ENCODE data around the gene EMILIN2. TPM values are rescaled to one million over a fixed set of nuclear protein-coding genes. Genes with fewer than 3 reads are reported as not detected.
"Not testable (repeated sequence)": the region's sequence is repeated elsewhere in the genome, so short reads cannot be mapped to it uniquely, and the experiment has no call there.

Gene EMILIN2
- total and polyA plus RNA-seq, 4 donors = 13.5 to 63.2 (median 36.0) TPM

- not testable (repeated sequence) for H3K4me3 ChIP-seq; H3K27me3 ChIP-seq (ENCODE audit: control insufficient read depth in 3 of 3, insufficient read depth in 3 of 3, low read length in 2 of 3); DNase-seq
Measured at GRCh38 chr18:2837290-2837689, 9.5 kb upstream of the EMILIN2 start.

GRCh38 chr18:2839202-2839601 lies 7.6 kb upstream of the EMILIN2 start:
- whole genome bisulfite sequencing, 2 donors = 73 to 80% methylated on average over 8 of the region's 8 CpGs
- Histone ChIP-seq H3K9me3 (ENCODE audit: control insufficient read depth in 4 of 4, insufficient read depth in 3 of 4, low read length in 3 of 4) (peaks cover 0 to 3% (median 0%) of the 10 kb centered on the region in 4 donors), H3K27ac (ENCODE audit: low read depth in 1 of 2, low read length in 1 of 2) (no peak overlapping the region), H3K9ac (ENCODE audit: insufficient read depth in 1 of 2, low read length in 2 of 2) (no peak overlapping the region), H3K4me3 (no peak overlapping the region), H3K27me3 (ENCODE audit: control insufficient read depth in 3 of 3, insufficient read depth in 3 of 3, low read length in 2 of 3) (peaks cover 0 to 3% (median 0%) of the 10 kb centered on the region in 3 donors), H3K4me1 (ENCODE audit: control insufficient read depth in 5 of 5, insufficient read depth in 5 of 5, low read length in 5 of 5) (no peaks in the 10 kb centered on the region), H3K36me3 (ENCODE audit: control insufficient read depth in 4 of 4, insufficient read depth in 4 of 4, low read length in 4 of 4) (no peaks in the 10 kb centered on the region)
- TF ChIP-seq CTCF (IDR thresholded peaks at IDR 0.05; ENCODE audit: control extremely low read depth, extremely low read depth) = no peak
- DNase-seq (no peak), ATAC-seq (ENCODE audit: insufficient read depth, low FRiP score) (no peak)

More at GRCh38 chr18:2837290-2837689, 9.5 kb upstream of the EMILIN2 start:
- ATAC-seq (ENCODE audit: insufficient read depth, low FRiP score); H3K36me3 ChIP-seq (ENCODE audit: control insufficient read depth in 4 of 4, insufficient read depth in 4 of 4, low read length in 4 of 4); H3K9ac ChIP-seq (ENCODE audit: insufficient read depth in 1 of 2, low read length in 2 of 2); H3K4me1 ChIP-seq (ENCODE audit: control insufficient read depth in 5 of 5, insufficient read depth in 5 of 5, low read length in 5 of 5); H3K27ac ChIP-seq (ENCODE audit: low read depth in 1 of 2, low read length in 1 of 2); H3K9me3 ChIP-seq (ENCODE audit: control insufficient read depth in 4 of 4, insufficient read depth in 3 of 4, low read length in 3 of 4): not testable (repeated sequence)

- DNase-seq = no peak
- Histone ChIP-seq H3K4me1 (ENCODE audit: control insufficient read depth in 5 of 5, insufficient read depth in 5 of 5, low read length in 5 of 5) (no peaks in the 10 kb centered on the region), H3K36me3 (ENCODE audit: control insufficient read depth in 4 of 4, insufficient read depth in 4 of 4, low read length in 4 of 4) (no peaks in the 10 kb centered on the region), H3K9ac (ENCODE audit: insufficient read depth in 1 of 2, low read length in 2 of 2) (no peak overlapping the region), H3K9me3 (ENCODE audit: control insufficient read depth in 4 of 4, insufficient read depth in 3 of 4, low read length in 3 of 4) (peaks cover 0 to 3% (median 0%) of the 10 kb centered on the region in 4 donors), H3K27ac (ENCODE audit: low read depth in 1 of 2, low read length in 1 of 2) (no peak overlapping the region), H3K27me3 (ENCODE audit: control insufficient read depth in 3 of 3, insufficient read depth in 3 of 3, low read length in 2 of 3) (peaks cover 5 to 13% (median 9%) of the 10 kb centered on the region in 3 donors), H3K4me3 (no peak overlapping the region)
- no peak for TF ChIP-seq CTCF (IDR thresholded peaks at IDR 0.05; ENCODE audit: control extremely low read depth, extremely low read depth)
- ATAC-seq (ENCODE audit: insufficient read depth, low FRiP score) = no peak
- 91 to 95% methylated on average over 1 of the region's 1 CpG for WGBS, 2 donors
Measured at GRCh38 chr18:2840521-2840920, 6.3 kb upstream of the EMILIN2 start.

GRCh38 chr18:2843146-2843545 lies 3.7 kb upstream of the EMILIN2 start:
- Histone ChIP-seq H3K36me3 (ENCODE audit: control insufficient read depth in 4 of 4, insufficient read depth in 4 of 4, low read length in 4 of 4) (no peaks in the 10 kb centered on the region), H3K4me1 (ENCODE audit: control insufficient read depth in 5 of 5, insufficient read depth in 5 of 5, low read length in 5 of 5) (peaks cover 0 to 17% (median 0%) of the 10 kb centered on the region in 5 donors), H3K4me3 (no peak overlapping the region), H3K27ac (ENCODE audit: low read depth in 1 of 2, low read length in 1 of 2) (no peak overlapping the region), H3K9me3 (ENCODE audit: control insufficient read depth in 4 of 4, insufficient read depth in 3 of 4, low read length in 3 of 4) (peaks cover 0 to under 1% (median 0%) of the 10 kb centered on the region in 4 donors), H3K9ac (ENCODE audit: insufficient read depth in 1 of 2, low read length in 2 of 2) (no peak overlapping the region), H3K27me3 (ENCODE audit: control insufficient read depth in 3 of 3, insufficient read depth in 3 of 3, low read length in 2 of 3) (peaks cover 12 to 29% (median 18%) of the 10 kb centered on the region in 3 donors)
- WGBS, 2 donors = 48 to 68% methylated on average over 6 of the region's 6 CpGs
- DNase-seq (no peak), ATAC-seq (ENCODE audit: insufficient read depth, low FRiP score) (no peak)
- TF ChIP-seq CTCF (IDR thresholded peaks at IDR 0.05; ENCODE audit: control extremely low read depth, extremely low read depth) = no peak

Data from lung (tissue), 12 donors.